Transverse colon (tissue), 4 donors: ENCODE data around the gene CNST. TPM values are rescaled to one million over a fixed set of nuclear protein-coding genes. Genes with fewer than 3 reads are reported as not detected.
A peak's percentile ranks its signal among the peaks of the same experiment; 100 is the strongest.
"Not testable (repeated sequence)": the region's sequence is repeated elsewhere in the genome, so short reads cannot be mapped to it uniquely, and the experiment has no call there.

Experiments
- DNase-seq: peaks from one replicate; pipeline ENCODE4 v3.0.0-alpha.2; 2019
- H3K27ac ChIP-seq, 4 donors: fragments of 200-600 bp; sonication (generic); 2 replicates each; pipeline ENCODE4 v1.5.1; 2016 to 2018; ENCODE audit warnings: inconsistent platforms in 4 of 4
- H3K27me3 ChIP-seq: fragments of 200-600 bp; sonication (generic); 2 replicates; pipeline ENCODE4 v1.5.1; 2017; ENCODE audit warnings: inconsistent platforms
- H3K36me3 ChIP-seq, 4 donors: fragments of 200-600 bp; sonication (generic); 2 replicates each; pipeline ENCODE4 v1.5.1; 2017 to 2019; ENCODE audit warnings: inconsistent platforms in 4 of 4
- H3K4me1 ChIP-seq, 4 donors: fragments of 200-600 bp; sonication (generic); 2 replicates each; pipeline ENCODE4 v1.5.1; 2017 to 2020; ENCODE audit warnings: inconsistent platforms in 4 of 4
- H3K4me3 ChIP-seq, 4 donors: fragments of 200-600 bp; sonication (generic); 1 replicate in 1 of 4; 2 replicates in 3 of 4; pipeline versions ENCODE4 v1.5.1 to v1.6.1; 2017 to 2019; ENCODE audit warnings: inconsistent platforms in 4 of 4
- H3K9me3 ChIP-seq, 2 donors: fragments of 200-600 bp; sonication (generic); 2 replicates each; pipeline ENCODE4 v1.5.1; 2017 to 2019; ENCODE audit warnings: inconsistent platforms in 2 of 2
- CTCF ChIP-seq, 5 experiments: fragments of 200-600 bp in 3 of 5; fragments of 450-650 bp in 2 of 5; sonication (generic) in 3 of 5; IDR thresholded peaks; 1 replicate in 2 of 5; 2 replicates in 3 of 5; pipeline ENCODE4 v1.5.1; 2016 to 2017; ENCODE audit warnings: antibody characterized with exemption in 5 of 5, inconsistent platforms in 3 of 5, mild to moderate bottlenecking in 2 of 5, moderate library complexity in 1 of 5
- EP300 ChIP-seq: sonication (generic); formaldehyde crosslinking; IDR thresholded peaks from one replicate; pipeline ENCODE4 v1.6.1; 2017; ENCODE audit warnings: antibody characterized with exemption, low read depth
- POLR2A ChIP-seq: fragments of 450-650 bp; IDR thresholded peaks from one replicate; pipeline ENCODE4 v1.6.1; 2016; ENCODE audit warnings: antibody characterized with exemption, mild to moderate bottlenecking, moderate library complexity
- POLR2AphosphoS5 ChIP-seq, 3 donors: sonication (generic); formaldehyde crosslinking; IDR thresholded peaks; one replicate each; pipeline ENCODE4 v1.6.1; 2016; ENCODE audit warnings: antibody characterized with exemption in 3 of 3
- WGBS, 2 donors: methylation state at CpG; one replicate each; pipeline ENCODE4 v1.1.5; 2018; ENCODE audit warnings: low coverage in 1 of 2; 5-methylcytosine and 5-hydroxymethylcytosine counted together
- in situ Hi-C, 4 donors: fragments of 200-750 bp; cut with MboI; loops; one replicate each; pipeline versions ENCODE4 v1.15.0 to v1.15.1; 2017; ENCODE audit warnings: low sequenced_read_pairs in 3 of 4, low pct_ligation_motif_present in 1 of 4, low pct_unique_long_range_greater_than_20kb in 1 of 4
- intact Hi-C: fragments of 100-400 bp; cut with DNase I; formaldehyde crosslinking; loops from one replicate; pipeline ENCODE4 v1.15.1; 2023; ENCODE audit warnings: low total_unique reads
- total RNA-seq, 4 donors: library from RNA; depleted of rRNA; stranded (reverse); fragments of >200 nt; gene quantifications; one replicate each; pipeline ENCODE4 v1.1.0, GENCODE V29; 2016

The CNST gene
- total RNA-seq, 4 donors from 2014 or later, result 44.0 to 83.0 (median 53.5) TPM

GRCh38 chr1:246597340-246597739 lies 31.1 kb downstream of the CNST start:
- H3K27me3 ChIP-seq, result no peaks in the 10 kb centered on the region
- peaks cover 8 to 78% (median 34%) of the 10 kb centered on the region in 4 donors for H3K4me1 ChIP-seq
- H3K9me3 ChIP-seq, result no peaks in the 10 kb centered on the region
- no peak overlapping the region for H3K4me3 ChIP-seq
- H3K36me3 ChIP-seq, result peaks cover 0 to 7% (median 0%) of the 10 kb centered on the region in 4 donors
- WGBS, 2 donors, result 34 to 40% methylated on average over 5 of the region's 5 CpGs
- peak overlapping the region; percentile 67 to 85 (median 75) for H3K27ac ChIP-seq
- in situ Hi-C loops (no loop called here), intact Hi-C loops (no loop called here)
- DNase-seq, result peak; percentile 80
- TF ChIP-seq CTCF (IDR thresholded peaks at IDR 0.05) (peak in 1 of 5 experiments; percentile 21), EP300 (peak; percentile 82), POLR2A (no peak), POLR2AphosphoS5 (IDR thresholded peaks at IDR 0.05) (peak; percentile 77 to 88 (median 83))

GRCh38 chr1:246597971-246598370 lies 31.7 kb downstream of the CNST start:
- Histone ChIP-seq H3K27ac (peak overlapping the region; percentile 67 to 85 (median 75)), H3K4me3 (no peak overlapping the region), H3K36me3 (peaks cover 0 to under 1% (median 0%) of the 10 kb centered on the region in 4 donors), H3K27me3 (no peaks in the 10 kb centered on the region), H3K4me1 (peaks cover 8 to 71% (median 32%) of the 10 kb centered on the region in 4 donors), H3K9me3 (no peaks in the 10 kb centered on the region)
- DNase-seq, result no peak
- in situ Hi-C loops, result no loop called here
- no peak for TF ChIP-seq EP300
- no peak for TF ChIP-seq CTCF (IDR thresholded peaks at IDR 0.05)
- no peak for TF ChIP-seq POLR2A
- no peak for TF ChIP-seq POLR2AphosphoS5 (IDR thresholded peaks at IDR 0.05)
- 73 to 89% methylated on average over 3 to 7 of the region's 7 CpGs for WGBS, 2 donors
- intact Hi-C loops, result no loop called here

- H3K36me3 ChIP-seq, result no peaks in the 10 kb centered on the region
- no peak for DNase-seq
- H3K9me3 ChIP-seq, result no peaks in the 10 kb centered on the region
- WGBS, 2 donors, result 63 to 76% methylated on average over 3 to 4 of the region's 4 CpGs
- no peak overlapping the region for H3K4me3 ChIP-seq
- no peaks in the 10 kb centered on the region for H3K27me3 ChIP-seq
- TF ChIP-seq POLR2AphosphoS5 (IDR thresholded peaks at IDR 0.05) (peak in 1 of 3 donors; percentile 6), EP300 (no peak)
- intact Hi-C loops, result no loop called here
- in situ Hi-C loops, result no loop called here
- peaks cover 8 to 58% (median 25%) of the 10 kb centered on the region in 4 donors for H3K4me1 ChIP-seq
- peak overlapping the region in 2 of 4 donors; percentile 73 to 85 for H3K27ac ChIP-seq
Observed at GRCh38 chr1:246599315-246599714, 33.1 kb downstream of the CNST start.

GRCh38 chr1:246600579-246600978 lies 34.3 kb downstream of the CNST start:
- H3K27me3 ChIP-seq, result no peaks in the 10 kb centered on the region
- no peak for TF ChIP-seq POLR2AphosphoS5 (IDR thresholded peaks at IDR 0.05)
- TF ChIP-seq EP300, result no peak
- TF ChIP-seq CTCF (IDR thresholded peaks at IDR 0.05), result no peak
- TF ChIP-seq POLR2A, result no peak
- no peak for DNase-seq
- H3K4me3 ChIP-seq, result no peak overlapping the region
- H3K9me3 ChIP-seq, result no peaks in the 10 kb centered on the region
- in situ Hi-C loops (no loop called here), intact Hi-C loops (no loop called here)
- no peaks in the 10 kb centered on the region for H3K36me3 ChIP-seq
- whole genome bisulfite sequencing, 2 donors, result 79 to 93% methylated on average over 2 of the region's 2 CpGs
- peaks cover 8 to 45% (median 25%) of the 10 kb centered on the region in 4 donors for H3K4me1 ChIP-seq
- no peak overlapping the region for H3K27ac ChIP-seq

- H3K4me3 ChIP-seq, result no peak overlapping the region
- 83% methylated on average over 3 of the region's 3 CpGs; no CpG with 5 or more reads in 1 of the 2 donors for WGBS, 2 donors
- intact Hi-C loops, result no loop called here
- no peak for DNase-seq
- H3K36me3 ChIP-seq, result no peaks in the 10 kb centered on the region
- no peaks in the 10 kb centered on the region for H3K27me3 ChIP-seq
- H3K9me3 ChIP-seq, result no peaks in the 10 kb centered on the region
- no peak overlapping the region for H3K27ac ChIP-seq
- TF ChIP-seq CTCF (IDR thresholded peaks at IDR 0.05) (no peak), POLR2AphosphoS5 (IDR thresholded peaks at IDR 0.05) (no peak), POLR2A (no peak), EP300 (no peak)
- in situ Hi-C loops, result no loop called here
- peaks cover 8 to 29% (median 12%) of the 10 kb centered on the region in 4 donors for H3K4me1 ChIP-seq
Observed at GRCh38 chr1:246602194-246602593, 35.9 kb downstream of the CNST start.

- intact Hi-C loops, DNase-seq, H3K36me3 ChIP-seq, H3K4me3 ChIP-seq, H3K27ac ChIP-seq, in situ Hi-C loops, H3K27me3 ChIP-seq, H3K9me3 ChIP-seq: not testable (repeated sequence)
- WGBS, 2 donors, result 88 to 98% methylated on average over 1 to 19 of the region's 19 CpGs
- peaks cover 8 to 26% (median 17%) of the 10 kb centered on the region in 4 donors for H3K4me1 ChIP-seq
Observed at GRCh38 chr1:246605231-246605630, 39.0 kb downstream of the CNST start.
